PC-3 (cell line): ENCODE results near the gene SCN9A.

Experiments used
- EZH2phosphoT487 ChIP-seq: fragments of 300-600 bp; sonication (generic); IDR thresholded peaks from 2 replicates; pipeline ENCODE4 v1.6.1; 2018; ENCODE audit warnings: mild to moderate bottlenecking, antibody characterized with exemption, low read length, borderline replicate concordance
- TF ChIP-seq, protein P1 (sequence below): fragments of 300-600 bp; sonication (generic); conservative IDR thresholded peaks from 2 replicates; pipeline ENCODE4 v1.5.1; 2017; ENCODE audit warnings: antibody characterized with exemption, low read depth, mild to moderate bottlenecking, low read length

DNA sequence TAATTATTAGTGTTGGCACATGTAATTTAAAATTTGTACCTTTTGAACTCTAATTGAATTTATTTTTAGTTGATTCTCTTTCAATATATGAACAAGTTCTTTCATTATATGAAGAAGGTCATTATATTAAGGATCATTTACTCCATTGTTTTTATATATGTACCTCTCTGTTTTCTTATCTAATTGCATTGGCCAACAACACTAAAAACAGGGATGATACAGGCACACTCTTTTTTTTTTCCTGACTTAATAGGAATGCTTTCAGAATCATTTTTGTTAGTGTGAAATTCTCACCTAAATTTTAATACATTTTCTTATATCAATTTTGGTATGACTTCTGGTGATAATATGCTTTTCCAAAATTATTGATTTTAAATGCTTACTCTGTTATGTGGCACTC, 173.0 kb downstream of the SCN9A start:
- no peak for TF ChIP-seq EZH2phosphoT487
- TF ChIP-seq, protein P1, sequence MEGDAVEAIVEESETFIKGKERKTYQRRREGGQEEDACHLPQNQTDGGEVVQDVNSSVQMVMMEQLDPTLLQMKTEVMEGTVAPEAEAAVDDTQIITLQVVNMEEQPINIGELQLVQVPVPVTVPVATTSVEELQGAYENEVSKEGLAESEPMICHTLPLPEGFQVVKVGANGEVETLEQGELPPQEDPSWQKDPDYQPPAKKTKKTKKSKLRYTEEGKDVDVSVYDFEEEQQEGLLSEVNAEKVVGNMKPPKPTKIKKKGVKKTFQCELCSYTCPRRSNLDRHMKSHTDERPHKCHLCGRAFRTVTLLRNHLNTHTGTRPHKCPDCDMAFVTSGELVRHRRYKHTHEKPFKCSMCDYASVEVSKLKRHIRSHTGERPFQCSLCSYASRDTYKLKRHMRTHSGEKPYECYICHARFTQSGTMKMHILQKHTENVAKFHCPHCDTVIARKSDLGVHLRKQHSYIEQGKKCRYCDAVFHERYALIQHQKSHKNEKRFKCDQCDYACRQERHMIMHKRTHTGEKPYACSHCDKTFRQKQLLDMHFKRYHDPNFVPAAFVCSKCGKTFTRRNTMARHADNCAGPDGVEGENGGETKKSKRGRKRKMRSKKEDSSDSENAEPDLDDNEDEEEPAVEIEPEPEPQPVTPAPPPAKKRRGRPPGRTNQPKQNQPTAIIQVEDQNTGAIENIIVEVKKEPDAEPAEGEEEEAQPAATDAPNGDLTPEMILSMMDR: no peak
